IMR-90 (cell line): ENCODE data around the gene DVL1. TPM values are rescaled to one million over a fixed set of nuclear protein-coding genes. Genes with fewer than 3 reads are reported as not detected.

Experiments
- ATAC-seq: fragments of 200-7000 bp; cut with Tn5 transposase; 2 replicates; pipeline ENCODE4 v1.9.1; 2020; ENCODE audit warnings: low read depth, mild to moderate bottlenecking, moderate library complexity
- BruUV-seq: library from RNA; stranded (reverse); fragments of 400-500 nt; replicated peaks from 2 replicates; lab custom pipeline; 2021; lab: Mats Ljungman, UMichigan
- CTCF ChIA-PET: fragments of 300-600 bp; formaldehyde crosslinking; extraction: SDS; loops from one replicate; lab custom pipeline; 2021; ENCODE audit warnings: antibody characterized with exemption; lab: Yijun Ruan, JAX
- POLR2A ChIA-PET: fragments of 300-600 bp; sonication (Branson Sonifier 250); formaldehyde crosslinking; loops from one replicate; lab custom pipeline; 2022; ENCODE audit warnings: antibody characterized with exemption; ENCODE audit not compliant: unreplicated experiment; lab: Charles Lee
- DNase-seq: peaks from one replicate; pipeline ENCODE4 v3.0.0; 2013
- H2AFZ ChIP-seq: replicated peaks from 2 replicates; pipeline ENCODE3; 2013; ENCODE audit warnings: low read length, mild to moderate bottlenecking; ENCODE audit not compliant: poor library complexity
- H2AK5ac ChIP-seq: 2 replicates; pipeline ENCODE4 v1.6.1; 2013; ENCODE audit warnings: low read depth, low read length, inconsistent platforms
- H2AK9ac ChIP-seq: replicated peaks from 2 replicates; pipeline ENCODE3; 2013; ENCODE audit warnings: mild to moderate bottlenecking, low read depth, low read length, moderate library complexity; ENCODE audit not compliant: poor library complexity
- H2BK120ac ChIP-seq: 2 replicates; pipeline ENCODE4 v1.6.1; 2013; ENCODE audit warnings: low read depth, low read length, inconsistent platforms
- H2BK15ac ChIP-seq: 3 replicates; pipeline ENCODE4 v1.6.1; 2013; ENCODE audit warnings: low read depth, low read length, inconsistent platforms
- H2BK20ac ChIP-seq: 2 replicates; pipeline ENCODE4 v1.6.1; 2013; ENCODE audit warnings: low read depth, mild to moderate bottlenecking, inconsistent platforms, low read length, moderate library complexity
- H2BK5ac ChIP-seq: 2 replicates; pipeline ENCODE4 v1.6.1; 2013; ENCODE audit warnings: mild to moderate bottlenecking, low read depth, low read length, inconsistent platforms; ENCODE audit not compliant: poor library complexity, severe bottlenecking
- H3K14ac ChIP-seq: replicated peaks from 2 replicates; pipeline ENCODE4 v1.6.1; 2013; ENCODE audit warnings: low read depth, low read length, inconsistent platforms
- H3K18ac ChIP-seq: 2 replicates; pipeline ENCODE4 v1.6.1; 2013; ENCODE audit warnings: low read depth, low read length, control low read depth
- H3K23ac ChIP-seq: 2 replicates; pipeline ENCODE4 v1.6.1; 2013; ENCODE audit warnings: low read depth, low read length, inconsistent platforms
- H3K27ac ChIP-seq: 2 replicates; pipeline ENCODE4 v1.5.1; 2013; ENCODE audit warnings: mild to moderate bottlenecking, control low read depth, low read length; ENCODE audit not compliant: insufficient read depth
- H3K27me3 ChIP-seq: 2 replicates; pipeline ENCODE4 v1.6.1; 2013; ENCODE audit warnings: low read length; ENCODE audit not compliant: control insufficient read depth, insufficient read depth
- H3K36me3 ChIP-seq: 2 replicates; pipeline ENCODE4 v1.6.1; 2013; ENCODE audit warnings: low read length, mixed read lengths; ENCODE audit not compliant: control insufficient read depth, insufficient read depth
- H3K4ac ChIP-seq: 2 replicates; pipeline ENCODE4 v1.6.1; 2013; ENCODE audit warnings: low read depth, low read length, inconsistent platforms
- H3K4me1 ChIP-seq: 2 replicates; pipeline ENCODE4 v1.6.1; 2013; ENCODE audit warnings: low read length, mixed read lengths; ENCODE audit not compliant: control insufficient read depth, insufficient read depth
- H3K4me2 ChIP-seq: 2 replicates; pipeline ENCODE4 v1.6.1; 2013; ENCODE audit warnings: low read depth, mild to moderate bottlenecking, control low read depth, low read length, moderate library complexity
- H3K4me3 ChIP-seq: 2 replicates; pipeline ENCODE4 v1.5.1; 2013; ENCODE audit warnings: low read depth, mild to moderate bottlenecking, control low read depth, low read length, moderate library complexity; ENCODE audit not compliant: insufficient read depth
- H3K56ac ChIP-seq: 2 replicates; pipeline ENCODE4 v1.6.1; 2013; ENCODE audit warnings: low read length, inconsistent platforms; ENCODE audit not compliant: insufficient read depth; ENCODE audit errors: extremely low read depth
- H3K79me1 ChIP-seq, 2 experiments: 2 replicates each; pipeline ENCODE4 v1.6.1; 2013; ENCODE audit warnings: low read length in 2 of 2, inconsistent platforms in 1 of 2, low read depth in 1 of 2
- H3K9ac ChIP-seq: 2 replicates; pipeline ENCODE4 v1.6.1; 2013; ENCODE audit warnings: low read depth, low read length, control low read depth
- H3K9me1 ChIP-seq: 2 replicates; pipeline ENCODE4 v1.6.1; 2013; ENCODE audit warnings: low read length, inconsistent platforms; ENCODE audit not compliant: insufficient read depth
- H3K9me3 ChIP-seq: 2 replicates; pipeline ENCODE4 v1.6.1; 2013; ENCODE audit warnings: low read length; ENCODE audit not compliant: control insufficient read depth, insufficient read depth
- H4K20me1 ChIP-seq: 2 replicates; pipeline ENCODE4 v1.6.1; 2013; ENCODE audit warnings: low read length, inconsistent platforms; ENCODE audit not compliant: insufficient read depth
- H4K5ac ChIP-seq: 2 replicates; pipeline ENCODE4 v1.6.1; 2013; ENCODE audit warnings: mild to moderate bottlenecking, low read depth, low read length, control low read depth
- H4K8ac ChIP-seq, 2 experiments: 2 replicates each; pipeline ENCODE4 v1.6.1; 2013; ENCODE audit warnings: low read depth in 2 of 2, low read length in 2 of 2, control low read depth in 1 of 2, inconsistent platforms in 1 of 2
- H4K91ac ChIP-seq: 2 replicates; pipeline ENCODE4 v1.6.1; 2013; ENCODE audit warnings: low read depth, low read length, inconsistent platforms; ENCODE audit not compliant: insufficient read depth
- BHLHE40 ChIP-seq: fragments of 150-350 bp; IDR thresholded peaks from 2 replicates; pipeline ENCODE4 v1.6.1; 2016; ENCODE audit warnings: mild to moderate bottlenecking, low read depth, low read length
- CHD1 ChIP-seq: IDR thresholded peaks from 2 replicates; pipeline ENCODE4 v1.6.1; 2012; ENCODE audit warnings: low read depth, low read length, improper control_type of control experiment
- POLR2A ChIP-seq: IDR thresholded peaks from 2 replicates; pipeline ENCODE4 v1.6.1; 2012; ENCODE audit warnings: mild to moderate bottlenecking, low read depth, low read length
- USF2 ChIP-seq: fragments of 150-350 bp; IDR thresholded peaks from 2 replicates; pipeline ENCODE4 v1.6.1; 2017; ENCODE audit warnings: mild to moderate bottlenecking, antibody characterized with exemption, low read length, low read depth
- WGBS, 2 experiments: methylation state at CpG; one replicate each; pipeline versions ENCODE4 v1.1.5 to v1.1.7; 2013; ENCODE audit warnings: missing lambda C conversion rate in 2 of 2; ENCODE audit not compliant: insufficient read length in 1 of 2; ENCODE audit errors: extremely low coverage in 2 of 2; 5-methylcytosine and 5-hydroxymethylcytosine counted together
- dilution Hi-C: fragments of 300-500 bp; cut with HindIII; formaldehyde crosslinking; loops from one replicate; pipeline ENCODE4 v1.14.3; 2018; ENCODE audit warnings: low sequenced_read_pairs; ENCODE audit not compliant: unreplicated experiment
- in situ Hi-C: fragments of 300-500 bp; cut with MboI; formaldehyde crosslinking; loops from 3 replicates; pipeline ENCODE4 v1.14.3; 2019; ENCODE audit warnings: low sequenced_read_pairs, inconsistent platforms, mixed read lengths
- intact Hi-C: fragments of 100-400 bp; cut with micrococcal nuclease; formaldehyde crosslinking; loops from 2 replicates; pipeline ENCODE4 v1.10.0; 2022
- polyA plus RNA-seq, 3 experiments: library from polyadenylated mRNA; depleted of rRNA; stranded (reverse); fragments of >200 nt; gene quantifications; 2 replicates each; pipeline ENCODE4 v1.2.3, GENCODE V29; 2012; ENCODE audit warnings: low replicate concordance in 1 of 3
- total RNA-seq: library from RNA; depleted of rRNA; stranded (reverse); fragments of >200 nt; gene quantifications from 2 replicates; pipeline ENCODE4 v1.2.3, GENCODE V29; 2012

Gene DVL1
- total and polyA plus RNA-seq, 2 of the 4 experiments (the other 2 are of a cell fraction) = 27.2 to 35.9 TPM

GRCh38 chr1:1374589-1374928 lies 25.3 kb upstream of the DVL1 start:
- peak overlapping the region; percentile 59 for H2BK5ac ChIP-seq
- peak overlapping the region; percentile 59 for H3K4me3 ChIP-seq
- peaks cover 11% of the 10 kb centered on the region; the same call in 1 of the 2 replicates for H4K20me1 ChIP-seq
- H3K9ac ChIP-seq = peak overlapping the region; percentile 47
- ATAC-seq (no peak), DNase-seq (no peak)
- dilution Hi-C loops (no loop called here), intact Hi-C loops (no loop called here), in situ Hi-C loops (no loop called here)
- no TSS peak for BruUV-seq
- H4K8ac ChIP-seq = peak overlapping the region; percentile 35 to 64; a peak in 2 of 4 replicates
- 0 out of 2 replicates have a peak overlapping the region, but pooled peaks have one; percentile 59 for H3K23ac ChIP-seq
- peak overlapping the region; percentile 43 for H3K4ac ChIP-seq
- 0 out of 2 replicates have a peak, but pooled peaks cover 5% of the 10 kb centered on the region for H3K9me1 ChIP-seq
- H3K9me3 ChIP-seq = no peaks in the 10 kb centered on the region
- ChIA-PET POLR2A (interaction anchor here (0.8 kb wide), 2 partner anchors 15 to 29 kb away, joined by 3 read pairs; no protein-coding TSS in a partner anchor), CTCF (interaction anchor here (0.5 to 1.0 kb wide), 2 partner anchors 55 to 284 kb away, joined by 3 to 4 read pairs; no protein-coding TSS in a partner anchor)
- H3K27ac ChIP-seq = peak overlapping the region; percentile 43
- H3K4me1 ChIP-seq = peaks cover 12% of the 10 kb centered on the region
- peak overlapping the region; percentile 71; the same call in 1 of the 2 replicates for H3K14ac ChIP-seq
- no peak overlapping the region for H3K18ac ChIP-seq
- H2BK20ac ChIP-seq = no peak overlapping the region
- peak overlapping the region; percentile 96 for H3K4me2 ChIP-seq
- peaks cover 3 to 50% of the 10 kb centered on the region in 2 experiments; a peak in 3 of 4 replicates for H3K79me1 ChIP-seq
- peak overlapping the region; percentile 93 for H2AFZ ChIP-seq
- H2BK15ac ChIP-seq = no peak overlapping the region
- no peak for TF ChIP-seq CHD1
- TF ChIP-seq BHLHE40 = no peak
- TF ChIP-seq USF2 = no peak
- no peak for TF ChIP-seq POLR2A
- H3K36me3 ChIP-seq = peaks cover 8% of the 10 kb centered on the region
- 0 out of 2 replicates have a peak overlapping the region, but pooled peaks have one; percentile 8 for H2BK120ac ChIP-seq
- WGBS, 2 experiments = 0% methylated on average over 8 of the region's 24 CpGs; no CpG with 5 or more reads in 1 of the 2 experiments
- H4K5ac ChIP-seq = no peak overlapping the region
- peak overlapping the region; percentile 94 for H2AK9ac ChIP-seq
- H3K27me3 ChIP-seq = no peaks in the 10 kb centered on the region
- H3K56ac ChIP-seq = peak overlapping the region; percentile 16; the same call in 1 of the 2 replicates
- H2AK5ac ChIP-seq = peak overlapping the region; percentile 72
- peak overlapping the region; percentile 9 for H4K91ac ChIP-seq
